Glomerular visceral epithelial cell (primary cell): Measurements from ENCODE around the gene ZNF253.
"Not testable (repeated sequence)": the region's sequence is repeated elsewhere in the genome, so short reads cannot be mapped to it uniquely, and the experiment has no call there.

Source experiments
- DNase-seq: peaks from one replicate; pipeline ENCODE4 v3.0.0-alpha.2; 2016; ENCODE audit errors: extremely low spot score

Gene ZNF253

DNA sequence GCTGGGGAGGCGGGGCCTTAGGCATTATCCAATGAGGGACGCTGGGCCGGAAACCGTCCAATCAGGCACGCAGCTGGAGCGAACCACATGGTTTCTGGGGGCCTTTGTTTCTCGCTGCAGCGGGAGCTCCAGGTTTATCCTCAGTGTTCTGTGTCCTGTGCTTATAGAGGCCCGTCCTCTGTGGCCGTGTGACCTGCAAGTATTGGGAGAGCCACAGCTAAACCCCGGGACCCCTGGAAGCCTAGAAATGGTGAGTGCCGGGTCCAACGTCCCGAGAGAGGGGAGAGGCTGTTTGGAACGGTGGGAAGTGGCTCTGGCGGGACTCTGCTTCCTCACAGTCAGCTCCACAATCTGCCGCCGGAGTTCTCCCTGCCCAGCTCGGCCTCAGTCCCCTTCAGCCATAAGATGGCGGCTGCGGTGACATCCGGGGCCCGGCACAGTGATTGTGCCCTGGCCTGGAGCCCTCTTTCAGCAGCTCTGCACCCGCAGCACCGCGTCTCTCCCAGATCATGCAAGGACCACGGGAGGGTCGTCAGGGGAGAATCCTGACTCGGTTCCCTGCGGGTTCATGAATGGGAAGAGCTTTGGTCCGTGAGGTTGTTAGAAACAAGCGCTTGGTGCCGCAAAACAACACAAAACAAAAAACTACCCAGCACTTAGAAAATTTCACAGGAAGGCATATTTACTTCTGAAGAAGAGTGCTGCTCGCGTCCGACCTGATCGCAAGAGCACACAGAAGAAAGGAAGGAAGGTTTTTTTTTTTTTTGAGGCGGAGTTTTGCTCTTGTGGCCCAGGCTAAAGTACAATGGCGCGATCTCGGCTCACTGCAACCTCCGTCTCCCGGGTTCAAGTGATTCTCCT lies at the start of gene ZNF253:
TSS of gene ZNF253 (plus strand) at position 133 of the 861 bp plus-strand sequence. CDS start at position 248, 115 bp downstream.
- peak; percentile 6 for DNase-seq

DNA sequence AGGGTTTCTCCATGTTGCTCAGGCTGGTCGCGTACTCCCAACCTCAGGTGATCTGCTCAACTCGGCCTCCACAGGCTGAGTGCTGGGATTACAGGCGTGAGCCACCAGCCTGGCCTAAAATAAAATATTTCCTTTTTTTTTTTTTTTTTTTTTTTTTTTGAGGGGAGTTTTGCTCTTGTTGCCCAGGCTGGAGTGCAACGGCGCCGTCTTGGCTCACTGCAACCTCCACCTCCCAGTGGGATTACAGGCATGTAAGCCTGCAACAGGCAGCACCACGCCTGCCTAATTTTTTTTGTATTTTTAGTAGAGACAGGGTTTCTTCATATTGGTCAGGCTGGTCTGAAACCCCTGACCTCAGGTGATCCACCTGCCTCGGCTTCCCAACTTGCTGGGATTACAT lies 49.0 kb upstream of the ZNF253 start:
- DNase-seq = no peak

DNA sequence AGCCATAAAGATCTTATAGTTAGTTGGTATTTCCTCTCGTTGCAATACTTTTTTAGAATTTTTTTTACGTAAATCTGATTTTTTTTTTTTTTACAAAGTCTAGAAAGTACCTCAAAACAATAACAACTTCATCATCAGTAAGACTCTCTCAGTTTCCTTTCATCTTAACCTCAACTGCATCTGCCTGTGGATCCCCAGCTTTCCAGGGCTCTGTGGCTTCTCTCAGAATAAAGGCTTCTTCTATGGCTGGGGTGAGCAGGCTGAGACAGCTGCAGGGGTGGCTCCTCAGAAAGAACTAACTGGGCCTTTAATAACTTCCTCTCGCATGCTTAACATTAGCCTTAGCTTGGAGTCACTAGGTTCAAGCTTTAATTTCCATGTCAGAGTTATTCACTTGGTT lies 48.3 kb upstream of the ZNF253 start:
- DNase-seq = no peak

DNA sequence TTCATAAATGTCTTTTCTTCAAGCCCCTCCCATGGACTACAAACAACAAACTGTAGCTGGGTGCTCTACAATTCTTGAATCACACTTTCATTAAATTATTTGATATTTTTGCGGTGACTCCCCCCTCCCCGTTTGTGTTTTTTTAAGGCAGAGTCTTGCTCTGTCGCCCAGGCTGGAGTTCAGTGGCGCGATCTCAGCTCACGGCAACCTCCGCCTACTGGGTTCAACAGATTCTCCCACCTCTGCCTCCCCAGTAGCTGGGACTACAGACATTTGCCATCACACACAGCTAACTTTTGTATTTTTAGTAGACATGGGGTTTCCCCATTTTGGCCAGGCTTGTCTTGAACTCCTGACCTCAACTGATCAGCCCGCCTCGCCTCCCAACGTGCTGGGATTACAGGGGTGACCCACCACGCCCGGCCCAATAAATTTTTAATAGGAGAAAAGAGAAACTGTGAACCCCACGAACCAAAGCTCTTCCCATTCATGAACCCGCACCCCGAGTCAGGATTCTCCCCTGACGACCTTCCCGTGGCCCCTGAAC lies 44.8 kb upstream of the ZNF253 start:
- DNase-seq = peak; percentile 1

DNA sequence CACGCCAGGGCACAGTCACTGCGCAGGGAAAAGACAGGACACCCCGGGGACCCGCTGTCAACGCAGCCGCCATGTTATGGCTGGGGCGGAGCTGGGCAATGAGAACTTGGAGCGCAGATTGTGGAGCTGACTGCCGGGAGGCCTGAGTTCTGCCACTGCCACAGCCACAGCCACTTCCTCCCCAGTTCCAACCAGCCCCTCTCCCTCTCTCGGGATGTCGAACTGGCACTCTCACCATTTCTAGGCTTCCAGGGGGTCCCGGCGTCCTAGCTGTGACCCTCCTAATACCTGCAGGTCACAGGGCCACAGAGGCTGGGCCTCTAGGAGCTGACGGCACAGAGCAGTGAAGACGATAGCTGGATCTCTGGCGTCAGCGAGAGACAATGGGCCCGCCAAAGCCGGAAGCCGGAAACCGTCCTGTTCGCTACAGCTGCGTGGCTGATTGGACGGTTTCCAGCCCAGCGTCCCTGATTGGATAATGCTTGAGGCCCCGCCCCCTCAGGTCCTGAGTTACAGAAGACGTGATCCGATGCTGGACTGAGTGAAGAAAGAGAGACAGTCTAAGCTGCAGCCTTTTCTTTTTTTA lies 44.2 kb upstream of the ZNF253 start, which contains the start of gene ZNF506:
TSS of gene ZNF506 (minus strand) at position 385 of the 586 bp plus-strand sequence. CDS start at position 238, 147 bp downstream.
- peak; percentile 87 for DNase-seq

DNA sequence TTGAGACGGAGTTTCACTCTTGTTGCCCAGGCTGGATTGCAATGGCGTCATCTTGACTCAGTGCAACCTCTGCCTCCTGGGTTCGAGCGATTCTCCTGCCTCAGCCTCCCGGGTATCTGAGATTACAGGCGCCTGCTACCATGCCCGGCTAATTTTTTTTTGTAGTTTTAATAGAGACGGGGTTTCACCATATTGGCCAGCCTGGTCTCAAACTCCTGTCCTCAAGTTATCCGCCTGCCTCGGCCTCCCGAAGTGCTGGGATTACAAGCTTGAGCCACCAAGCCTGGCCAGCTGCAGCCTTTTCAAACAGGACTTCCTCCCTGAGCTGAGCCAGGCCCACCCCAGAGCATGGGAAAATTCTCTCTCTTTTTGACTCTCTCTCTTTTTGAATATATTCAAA lies 43.7 kb upstream of the ZNF253 start:
- DNase-seq = not testable (repeated sequence)

DNA sequence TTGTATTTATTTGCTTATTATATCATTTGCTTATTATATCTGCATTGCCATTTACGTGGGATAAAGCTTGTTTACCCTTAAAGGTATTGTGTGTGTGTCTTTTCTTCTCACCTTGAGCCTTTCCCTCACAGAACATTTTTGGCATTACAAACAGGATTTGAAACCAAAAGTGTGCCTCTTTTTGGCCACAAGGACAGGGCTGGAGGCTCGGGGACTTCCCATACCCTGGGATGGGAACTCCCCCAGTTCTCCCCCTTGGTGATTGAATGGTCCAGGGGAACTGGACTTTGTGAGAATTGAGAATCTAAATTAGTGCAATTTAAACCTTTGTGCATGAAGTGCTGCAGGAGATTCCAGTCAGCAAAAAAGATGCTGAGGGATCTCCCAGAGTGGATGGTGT lies 41.8 kb upstream of the ZNF253 start:
- no peak for DNase-seq

DNA sequence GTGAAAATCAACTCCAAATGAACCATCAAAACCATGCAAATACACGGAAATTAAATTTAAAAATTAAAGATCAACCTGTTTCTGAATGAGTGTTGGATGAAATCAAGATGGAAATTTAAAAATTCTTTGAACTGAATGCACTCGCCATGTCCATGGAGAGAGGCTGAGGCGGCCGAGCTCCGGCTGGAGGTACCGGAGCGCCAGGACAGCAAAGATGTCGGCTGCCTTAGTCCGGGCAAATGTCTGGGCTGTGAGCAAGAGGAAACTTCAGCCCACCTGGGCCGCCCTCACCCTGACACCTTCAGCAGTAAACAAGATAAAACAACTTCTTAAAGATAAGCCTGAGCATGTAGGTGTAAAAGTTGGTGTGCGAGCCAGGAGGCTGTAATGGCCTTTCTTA lies 38.8 kb upstream of the ZNF253 start:
- DNase-seq = no peak

DNA sequence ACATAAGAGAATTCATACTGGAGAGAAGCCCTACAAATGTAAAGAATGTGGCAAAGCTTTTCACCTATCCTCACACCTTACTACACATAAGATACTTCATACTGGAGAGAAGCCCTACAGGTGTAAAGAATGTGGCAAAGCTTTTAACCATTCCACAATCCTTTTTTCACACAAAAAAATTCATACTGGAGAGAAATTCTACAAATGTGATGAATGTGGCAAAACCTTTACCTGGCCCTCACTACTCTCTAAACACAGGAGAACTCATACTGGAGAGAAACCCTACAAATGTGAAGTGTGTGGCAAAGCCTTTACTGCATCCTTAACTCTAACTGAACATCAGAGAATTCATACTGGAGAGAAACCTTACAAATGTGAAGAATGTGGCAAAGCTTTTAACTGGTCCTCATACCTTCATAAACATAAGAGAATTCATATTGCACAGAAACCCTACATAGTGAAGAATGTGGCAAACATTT lies 30.1 kb upstream of the ZNF253 start:
- DNase-seq = no peak

DNA sequence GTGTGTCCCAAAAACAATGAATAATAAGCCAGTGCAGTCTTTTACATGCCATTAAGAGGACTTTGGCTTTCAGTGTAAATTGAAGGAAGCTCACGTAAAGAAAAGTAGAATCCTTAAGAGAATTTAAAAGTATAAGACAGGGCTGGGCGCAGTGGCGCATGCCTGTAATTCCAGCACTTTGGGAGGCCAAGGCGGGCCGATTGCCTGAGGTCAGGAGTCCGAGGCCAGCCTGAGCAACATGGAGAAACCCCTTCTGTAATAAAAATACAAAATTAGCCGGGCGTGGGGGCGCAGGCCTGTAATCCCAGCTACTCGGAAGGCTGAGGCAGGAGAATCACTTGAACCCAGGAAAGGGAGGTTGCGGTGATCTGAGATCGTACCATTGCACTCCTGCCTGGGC lies 17.9 kb upstream of the ZNF253 start:
- no peak for DNase-seq

DNA sequence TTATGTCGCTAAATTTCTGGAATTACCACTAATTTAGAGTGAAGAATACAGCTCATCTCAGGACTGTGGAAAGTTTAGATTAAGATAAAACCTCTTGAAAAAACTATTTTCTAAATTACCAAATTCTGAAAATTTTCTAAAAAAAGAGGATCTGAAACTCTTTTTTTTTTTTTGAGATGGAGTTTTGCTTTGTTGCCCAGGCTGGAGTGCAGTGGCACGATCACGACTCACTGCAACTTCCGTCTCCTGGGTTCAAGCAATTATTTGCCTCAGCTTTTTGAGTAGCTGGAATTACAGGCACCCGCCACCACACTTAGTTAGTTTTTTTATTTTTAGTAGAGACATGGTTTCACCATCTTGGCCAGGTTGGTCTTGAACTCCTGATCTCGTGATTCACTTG lies 16.6 kb upstream of the ZNF253 start:
- no peak for DNase-seq

DNA sequence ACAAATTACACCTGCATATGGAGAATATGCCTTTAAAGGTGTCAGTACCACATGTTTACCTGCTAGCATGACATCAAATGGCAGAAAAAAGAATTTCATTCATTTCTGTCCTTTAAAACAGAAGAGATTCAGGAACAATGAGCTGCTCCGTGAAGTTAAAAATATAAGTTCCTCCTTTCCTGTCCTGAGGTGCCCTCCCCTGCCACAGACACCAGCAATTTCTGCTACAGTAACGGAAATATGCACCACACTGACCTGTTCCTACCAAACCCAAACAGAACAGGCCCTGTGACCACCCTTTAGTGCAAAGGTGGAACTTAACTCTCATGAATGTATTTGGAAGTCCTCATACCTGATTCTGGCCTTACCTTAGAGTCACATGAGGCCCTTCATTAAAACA lies 13.9 kb upstream of the ZNF253 start:
- not testable (repeated sequence) for DNase-seq

DNA sequence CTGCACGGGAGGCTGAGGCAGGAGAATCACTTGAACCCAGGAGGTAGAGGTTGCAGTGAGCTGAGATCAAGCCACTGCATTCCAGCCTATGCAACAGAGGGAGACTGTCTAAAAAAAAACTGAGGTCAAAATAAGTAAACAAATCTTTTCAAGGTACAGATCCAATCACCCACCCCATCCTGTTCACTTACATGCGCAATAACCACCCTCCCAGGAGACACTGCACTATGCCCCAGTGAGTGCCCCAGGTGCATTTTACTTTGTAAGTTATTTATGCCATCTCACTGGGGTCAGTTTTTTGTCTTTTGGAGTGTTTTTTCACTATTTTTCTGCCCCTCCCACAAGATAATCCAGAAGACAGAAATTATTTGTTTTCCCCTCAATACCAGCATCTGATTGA lies 6.9 kb upstream of the ZNF253 start:
- DNase-seq = no peak

DNA sequence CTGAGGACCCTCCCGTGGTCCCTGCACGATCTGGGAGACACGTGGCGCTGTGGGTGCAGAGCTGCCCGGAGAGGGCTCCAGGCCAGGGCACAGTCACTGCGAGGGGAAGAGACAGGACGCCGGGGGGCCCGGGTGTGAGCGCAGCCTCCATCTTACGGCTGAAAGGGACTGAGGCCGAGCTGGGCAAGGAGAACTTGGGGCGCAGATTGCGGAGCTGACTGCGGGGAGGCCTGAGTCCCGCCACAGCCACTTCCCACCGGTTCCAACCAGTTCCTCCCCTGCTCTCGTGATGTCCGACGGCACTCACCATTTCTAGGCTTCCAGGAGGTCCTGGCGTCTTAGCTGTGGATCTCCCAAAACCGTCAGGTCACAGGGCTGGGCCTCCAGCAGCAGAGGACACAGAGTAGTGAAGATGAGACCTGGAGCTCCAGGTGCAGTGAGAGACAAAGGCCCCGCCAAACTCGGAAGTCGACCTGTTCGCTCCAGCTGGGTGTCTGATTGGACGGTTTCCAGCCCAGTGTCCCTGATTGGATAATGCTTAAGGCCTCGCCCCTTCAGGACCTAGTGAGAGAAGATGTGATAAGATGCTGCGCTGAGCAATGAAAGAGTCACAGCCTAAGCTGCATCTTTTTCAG lies 4.8 kb upstream of the ZNF253 start:
- DNase-seq = no peak

DNA sequence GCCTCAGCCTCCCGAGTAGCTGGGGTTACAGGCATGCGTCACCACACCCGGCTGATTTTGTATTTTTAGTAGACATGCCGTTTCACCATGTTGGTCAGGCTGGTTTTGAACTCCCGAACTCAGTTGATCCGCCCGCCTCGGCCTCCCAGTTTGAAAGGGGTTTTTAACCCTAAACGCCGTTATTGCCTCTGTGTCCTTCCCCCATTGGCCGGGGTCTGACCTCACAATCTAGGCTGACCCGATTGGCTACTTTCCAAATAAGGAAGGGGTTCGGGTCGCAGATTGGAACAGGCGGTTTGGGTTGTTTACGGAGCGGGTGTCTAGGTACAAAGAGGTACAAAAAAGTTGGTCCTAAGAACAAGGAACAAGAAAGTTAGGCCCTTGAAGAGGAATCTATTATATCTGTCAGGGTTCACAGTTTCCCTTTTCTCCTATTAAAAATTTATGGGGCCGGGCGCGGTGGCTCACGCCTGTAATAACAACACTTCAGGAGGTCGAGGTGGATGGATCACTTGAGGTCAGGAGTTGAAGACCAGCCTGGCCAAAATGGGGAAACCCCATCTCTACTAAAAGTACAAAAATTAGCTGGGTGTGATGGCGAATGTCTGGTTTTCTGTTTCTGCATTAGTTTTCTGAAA lies 1.0 kb downstream of the ZNF253 start:
- DNase-seq = no peak

DNA sequence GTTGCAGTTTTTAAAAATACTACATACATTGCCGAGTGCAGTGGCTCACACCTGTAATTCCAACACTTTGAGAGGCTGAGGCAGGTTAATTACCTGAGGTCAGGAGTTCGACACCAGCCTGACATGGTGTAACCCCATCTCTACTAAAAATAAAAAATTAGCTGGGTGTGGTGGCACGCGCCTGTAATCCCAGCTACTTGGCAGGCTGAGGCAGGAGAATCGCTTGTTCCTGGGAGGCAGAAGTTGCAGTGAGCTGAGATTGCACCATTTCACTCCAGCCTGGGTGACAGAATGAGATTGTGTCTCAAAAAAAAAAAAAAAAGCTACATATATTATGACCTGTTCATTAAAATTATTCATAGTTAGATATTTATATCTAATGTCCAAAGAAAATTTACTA lies 4.4 kb downstream of the ZNF253 start:
- not testable (repeated sequence) for DNase-seq

DNA sequence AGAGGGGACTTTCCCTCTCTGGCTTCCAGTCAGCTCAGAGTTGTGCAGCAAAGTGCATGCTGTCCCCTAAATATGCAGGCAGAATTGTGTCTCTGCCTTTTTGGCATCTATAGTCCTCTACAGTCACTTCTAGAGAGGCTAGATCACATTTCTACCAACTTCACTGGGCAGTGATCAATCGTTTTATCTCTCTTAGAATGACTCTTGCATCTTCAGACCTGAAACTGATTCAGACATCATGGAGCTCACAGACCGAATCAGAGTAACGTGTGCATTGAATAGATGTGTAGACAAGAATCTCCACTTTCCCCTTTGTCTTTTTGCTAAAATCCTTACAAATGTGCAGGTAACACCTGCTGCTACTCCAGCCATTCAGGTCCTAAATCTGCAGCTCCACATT lies 6.2 kb downstream of the ZNF253 start:
- DNase-seq = no peak

DNA sequence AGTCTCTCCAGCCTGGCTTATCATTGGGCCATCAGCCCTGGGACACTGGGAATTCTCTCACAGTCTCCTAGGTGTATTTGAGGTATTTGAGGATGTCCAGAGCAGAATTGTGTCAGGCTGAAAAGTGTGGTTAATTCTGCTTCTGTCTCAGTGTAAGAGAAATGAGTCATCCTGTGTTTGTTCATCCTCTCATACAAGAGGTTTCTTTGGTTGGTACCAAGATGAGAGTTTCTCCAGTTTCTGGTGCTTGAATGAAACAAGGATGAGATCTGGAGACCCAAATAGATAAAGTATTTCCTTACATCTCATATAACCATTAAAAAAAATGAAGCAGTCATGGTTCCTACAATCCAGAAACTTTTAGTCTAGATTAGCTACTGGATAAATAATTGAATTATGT lies 7.7 kb downstream of the ZNF253 start:
- DNase-seq = no peak

DNA sequence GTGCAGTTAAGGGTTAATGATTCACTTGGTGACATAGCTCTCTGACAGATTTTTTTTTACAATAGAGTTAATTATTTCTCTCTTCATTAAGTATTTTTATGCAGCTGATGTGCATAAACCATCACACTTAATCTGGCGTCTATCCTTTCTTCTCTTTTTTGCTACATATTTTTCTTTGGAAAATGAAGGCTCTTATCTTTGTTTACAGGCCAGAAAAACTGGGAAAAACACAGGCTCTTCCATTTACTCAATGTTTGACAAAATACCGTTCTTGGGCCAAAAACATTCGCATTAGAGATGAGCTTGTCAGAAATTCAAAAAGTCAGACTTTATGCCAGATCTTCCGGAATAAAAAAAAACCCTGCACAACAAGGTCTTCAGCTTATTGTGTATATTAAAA lies 12.0 kb downstream of the ZNF253 start:
- no peak for DNase-seq

DNA sequence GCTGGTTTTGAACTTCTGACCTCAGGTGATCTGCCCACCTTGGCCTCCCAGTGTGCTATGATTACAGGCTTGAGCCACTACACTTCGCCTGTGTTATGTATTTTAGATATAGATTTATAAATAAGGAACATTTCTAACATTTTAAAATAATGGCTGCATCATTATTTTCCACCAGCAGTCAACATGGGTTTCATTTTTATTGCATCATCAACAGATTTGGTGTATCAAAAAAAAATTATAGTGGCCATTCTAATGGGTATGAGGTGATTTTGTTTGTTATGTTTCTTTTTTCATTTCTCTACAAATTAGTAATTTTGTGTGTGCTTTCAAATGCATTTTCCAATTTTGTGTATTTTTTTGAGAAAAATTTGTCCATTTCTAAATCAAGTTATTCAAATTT lies 18.9 kb downstream of the ZNF253 start:
- no peak for DNase-seq

DNA sequence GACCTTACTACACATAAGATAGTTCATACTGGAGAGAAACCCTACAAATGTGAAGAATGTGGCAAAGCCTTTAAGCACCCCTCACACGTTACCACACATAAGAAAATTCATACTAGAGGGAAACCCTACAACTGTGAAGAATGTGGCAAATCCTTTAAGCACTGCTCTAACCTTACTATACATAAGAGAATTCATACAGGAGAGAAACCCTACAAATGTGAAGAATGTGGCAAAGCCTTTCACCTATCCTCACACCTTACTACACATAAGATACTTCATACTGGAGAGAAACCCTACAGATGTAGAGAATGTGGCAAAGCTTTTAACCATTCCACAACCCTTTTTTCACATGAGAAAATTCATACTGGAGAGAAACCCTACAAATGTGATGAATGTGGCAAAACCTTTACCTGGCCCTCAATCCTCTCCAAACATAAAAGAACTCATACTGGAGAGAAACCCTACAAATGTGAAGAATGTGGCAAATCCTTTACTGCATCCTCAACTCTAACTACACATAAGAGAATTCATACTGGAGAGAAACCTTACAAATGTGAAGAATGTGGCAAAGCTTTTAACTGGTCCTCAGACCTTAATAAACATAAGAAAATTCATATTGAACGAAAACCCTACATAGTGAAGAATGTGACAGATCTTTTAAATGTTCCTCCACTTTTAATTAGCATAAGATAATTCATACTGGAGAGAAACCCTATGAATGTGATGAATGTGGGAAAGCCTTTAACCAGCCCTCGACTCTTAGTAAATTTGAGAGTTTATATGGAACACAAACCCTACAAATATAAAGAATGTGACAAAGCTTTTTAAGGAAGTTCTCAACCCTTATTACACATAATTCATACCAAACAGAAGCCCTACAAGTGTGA lies 26.6 kb downstream of the ZNF253 start:
- DNase-seq = not testable (repeated sequence)
